Measurements from ENCODE around the gene DIAPH1. TPM values are rescaled to one million over a fixed set of nuclear protein-coding genes. Genes with fewer than 3 reads are reported as not detected.

The DIAPH1 gene
- total RNA-seq, 6 experiments from 2014 or later = 105 to 119 (median 109) TPM

DNA sequence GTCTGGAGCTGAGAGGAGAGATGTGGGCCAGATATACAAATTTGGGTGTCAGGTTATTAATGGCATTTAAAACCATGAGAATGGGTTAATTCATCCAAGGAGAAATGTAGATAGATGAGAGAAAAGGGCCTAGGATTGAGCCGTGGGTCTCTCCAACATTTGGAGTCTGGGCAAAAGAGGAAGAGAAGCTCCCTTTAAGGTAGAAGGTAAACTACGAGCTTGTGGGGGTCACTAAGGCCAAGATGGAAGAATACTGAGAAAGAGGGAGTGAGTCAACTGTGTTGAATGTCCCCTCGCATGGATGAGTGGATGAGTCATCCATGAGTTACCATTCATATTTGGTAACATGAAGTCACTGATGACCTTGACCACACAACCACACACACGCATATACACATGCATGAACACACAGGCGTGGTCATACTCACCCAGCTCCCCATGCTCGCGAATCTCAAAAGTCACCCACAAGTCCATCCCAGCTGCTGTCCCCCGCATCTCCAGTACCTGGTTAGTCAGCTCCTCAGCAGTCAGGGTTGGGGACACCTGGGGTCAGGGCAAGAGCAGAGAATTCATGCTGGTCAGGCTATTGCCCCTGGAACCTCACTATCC lies 39.2 kb upstream of the DIAPH1 start:
- TF ChIP-seq, protein P1, sequence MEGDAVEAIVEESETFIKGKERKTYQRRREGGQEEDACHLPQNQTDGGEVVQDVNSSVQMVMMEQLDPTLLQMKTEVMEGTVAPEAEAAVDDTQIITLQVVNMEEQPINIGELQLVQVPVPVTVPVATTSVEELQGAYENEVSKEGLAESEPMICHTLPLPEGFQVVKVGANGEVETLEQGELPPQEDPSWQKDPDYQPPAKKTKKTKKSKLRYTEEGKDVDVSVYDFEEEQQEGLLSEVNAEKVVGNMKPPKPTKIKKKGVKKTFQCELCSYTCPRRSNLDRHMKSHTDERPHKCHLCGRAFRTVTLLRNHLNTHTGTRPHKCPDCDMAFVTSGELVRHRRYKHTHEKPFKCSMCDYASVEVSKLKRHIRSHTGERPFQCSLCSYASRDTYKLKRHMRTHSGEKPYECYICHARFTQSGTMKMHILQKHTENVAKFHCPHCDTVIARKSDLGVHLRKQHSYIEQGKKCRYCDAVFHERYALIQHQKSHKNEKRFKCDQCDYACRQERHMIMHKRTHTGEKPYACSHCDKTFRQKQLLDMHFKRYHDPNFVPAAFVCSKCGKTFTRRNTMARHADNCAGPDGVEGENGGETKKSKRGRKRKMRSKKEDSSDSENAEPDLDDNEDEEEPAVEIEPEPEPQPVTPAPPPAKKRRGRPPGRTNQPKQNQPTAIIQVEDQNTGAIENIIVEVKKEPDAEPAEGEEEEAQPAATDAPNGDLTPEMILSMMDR (IDR thresholded peaks at IDR 0.05) = no peak
- Mint-ChIP-seq H3K36me3 (ENCODE audit: low read depth) (peaks cover 64% of the 10 kb centered on the region), H3K27me3 (ENCODE audit: insufficient read depth) (no peaks in the 10 kb centered on the region; the same call in none of the 2 replicates), H3K4me1 (ENCODE audit: low read depth) (peaks cover 45% of the 10 kb centered on the region), H3K27ac (peak overlapping the region; percentile 85), H3K4me3 (peak overlapping the region; percentile 10), H3K9me3 (no peaks in the 10 kb centered on the region)
- peak; percentile 95 for DNase-seq

DNA sequence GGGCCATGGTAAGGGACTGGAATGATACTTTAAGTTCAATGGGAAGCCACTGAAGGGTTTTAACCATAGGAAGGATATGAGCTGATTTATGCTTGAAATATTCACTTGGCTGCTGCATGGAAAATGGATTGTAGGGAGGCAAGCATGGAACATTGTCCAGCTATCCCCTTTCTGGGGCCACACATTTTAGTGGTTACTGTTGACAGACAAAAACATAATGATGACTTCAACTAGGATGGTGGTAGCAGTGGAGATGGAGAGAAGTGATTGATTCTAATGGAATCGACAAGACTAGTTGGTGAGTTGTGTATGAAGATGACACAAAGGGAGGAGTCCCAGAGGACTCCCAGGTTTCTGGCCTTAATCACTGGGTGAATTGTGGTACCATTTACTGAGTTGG lies 38.6 kb upstream of the DIAPH1 start:
- no peak for DNase-seq
- H3K4me3 Mint-ChIP-seq = peak overlapping the region; percentile 10; the same call in 1 of the 2 replicates
- peaks cover 71% of the 10 kb centered on the region for H3K36me3 Mint-ChIP-seq (ENCODE audit: low read depth)
- no peaks in the 10 kb centered on the region; the same call in none of the 2 replicates for H3K27me3 Mint-ChIP-seq (ENCODE audit: insufficient read depth)
- H3K4me1 Mint-ChIP-seq (ENCODE audit: low read depth) = peaks cover 51% of the 10 kb centered on the region
- H3K9me3 Mint-ChIP-seq = no peaks in the 10 kb centered on the region
- TF ChIP-seq, protein P1 (IDR thresholded peaks at IDR 0.05) = no peak
- H3K27ac Mint-ChIP-seq = peak overlapping the region; percentile 85

DNA sequence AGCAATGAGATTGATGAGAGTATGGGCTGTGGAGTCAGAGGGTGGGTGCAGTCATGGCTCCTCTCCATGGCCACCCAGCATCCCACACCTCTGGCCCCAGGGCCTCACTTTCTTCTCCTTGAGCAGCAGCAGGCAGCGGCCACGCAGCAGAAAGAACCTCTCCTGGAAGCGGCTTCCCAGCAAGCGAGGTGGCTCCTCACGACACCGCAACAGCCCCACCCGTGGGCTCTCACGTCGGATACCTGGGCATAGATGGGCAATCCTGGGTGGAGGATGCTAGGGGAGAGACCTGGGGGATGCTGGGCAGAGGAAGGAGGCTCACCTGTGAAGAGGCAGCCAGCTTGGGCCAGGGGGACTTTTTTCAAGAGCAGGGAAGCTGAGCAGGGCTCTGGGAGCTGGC lies 37.6 kb upstream of the DIAPH1 start:
- Mint-ChIP-seq H3K4me1 (ENCODE audit: low read depth) (peaks cover 58% of the 10 kb centered on the region), H3K27ac (no peak overlapping the region; the same call in 1 of the 2 replicates), H3K9me3 (no peaks in the 10 kb centered on the region), H3K36me3 (ENCODE audit: low read depth) (peaks cover 69% of the 10 kb centered on the region), H3K27me3 (ENCODE audit: insufficient read depth) (no peaks in the 10 kb centered on the region; the same call in none of the 2 replicates), H3K4me3 (no peak overlapping the region)
- DNase-seq = no peak
- TF ChIP-seq, protein P1 (IDR thresholded peaks at IDR 0.05) = no peak

DNA sequence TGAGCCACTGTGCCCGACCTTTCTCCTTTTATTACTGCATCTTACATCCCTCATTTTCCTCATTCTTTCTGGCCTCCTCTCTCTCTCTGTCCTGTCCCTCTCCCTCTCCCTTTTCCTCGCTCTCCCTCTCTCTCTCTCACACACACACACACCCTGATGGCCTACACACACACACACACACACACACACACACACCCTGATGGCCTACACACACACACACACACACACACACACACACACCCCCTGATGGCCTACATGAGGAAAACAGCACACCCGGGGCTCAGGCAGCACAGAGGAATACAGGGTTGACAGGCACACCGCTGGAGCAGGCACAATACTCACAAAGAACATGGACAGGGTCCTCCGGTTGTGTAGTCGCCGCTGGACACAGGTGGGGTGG lies 36.2 kb upstream of the DIAPH1 start:
- TF ChIP-seq, protein P1 (IDR thresholded peaks at IDR 0.05) = no peak
- Mint-ChIP-seq H3K36me3 (ENCODE audit: low read depth) (peaks cover 65% of the 10 kb centered on the region), H3K9me3 (no peaks in the 10 kb centered on the region), H3K27me3 (ENCODE audit: insufficient read depth) (no peaks in the 10 kb centered on the region; the same call in none of the 2 replicates), H3K27ac (peak overlapping the region; percentile 98), H3K4me1 (ENCODE audit: low read depth) (peaks cover 66% of the 10 kb centered on the region), H3K4me3 (no peak overlapping the region)
- DNase-seq = no peak

DNA sequence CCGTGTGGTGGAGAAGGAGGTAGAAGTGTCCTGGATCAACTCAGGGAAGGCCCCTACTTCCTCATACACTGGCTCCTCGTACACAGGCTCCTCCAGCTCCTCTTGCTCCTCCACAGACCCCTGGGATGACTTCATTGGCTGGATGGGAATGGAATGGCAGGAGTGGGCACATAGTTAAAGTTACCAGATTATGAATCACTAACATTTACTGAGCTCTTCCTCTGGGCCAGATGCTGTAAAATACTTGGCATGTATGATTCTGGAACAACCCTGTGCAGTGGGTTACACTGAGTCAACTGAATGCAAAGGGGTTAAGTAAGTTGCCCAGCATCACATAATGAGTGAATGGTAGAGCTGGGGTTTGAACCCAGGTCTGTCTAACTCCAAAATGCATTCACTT lies 35.5 kb upstream of the DIAPH1 start:
- Mint-ChIP-seq H3K36me3 (ENCODE audit: low read depth) (peaks cover 59% of the 10 kb centered on the region), H3K27ac (peak overlapping the region; percentile 98), H3K4me1 (ENCODE audit: low read depth) (peaks cover 69% of the 10 kb centered on the region), H3K27me3 (ENCODE audit: insufficient read depth) (no peaks in the 10 kb centered on the region; the same call in none of the 2 replicates), H3K4me3 (peak overlapping the region; percentile 30; the same call in 1 of the 2 replicates), H3K9me3 (no peaks in the 10 kb centered on the region)
- peak; percentile 82 for DNase-seq
- TF ChIP-seq, protein P1 (IDR thresholded peaks at IDR 0.05) = no peak
